ENCODE data around the gene GIMAP7. TPM values are rescaled to one million over a fixed set of nuclear protein-coding genes. Genes with fewer than 3 reads are reported as not detected.

GIMAP7 gene
- total RNA-seq, 2 donors from 2014 or later, result not detected

DNA sequence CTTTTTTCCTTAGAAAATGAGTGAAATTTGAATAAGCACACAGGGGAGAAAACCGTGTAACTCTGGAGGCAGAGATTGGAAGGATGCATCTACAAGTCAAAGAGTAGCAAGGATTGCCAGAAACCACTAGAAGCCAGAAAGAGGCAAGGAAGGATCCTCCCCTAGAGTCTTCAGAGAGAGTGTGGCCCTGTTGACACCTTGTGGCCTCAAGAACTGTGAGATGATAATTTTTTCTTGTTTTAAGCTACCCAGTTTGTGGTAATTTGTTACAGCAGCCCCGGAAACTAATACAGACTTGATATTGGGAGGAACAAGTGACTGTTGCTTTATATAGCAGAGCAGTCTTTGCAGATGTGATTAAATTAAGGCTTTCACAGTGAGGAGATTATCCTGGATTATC is 3.6 kb upstream of the GIMAP7 start:
- Histone ChIP-seq H3K9ac (ENCODE audit: extremely low read depth, low read length, poor library complexity, severe bottlenecking) (no peak overlapping the region), H3K27me3 (ENCODE audit: control insufficient read depth, insufficient read depth, low read length, poor library complexity, severe bottlenecking) (no peaks in the 10 kb centered on the region), H3K4me1 (ENCODE audit: control insufficient read depth, insufficient read depth, low read length) (no peaks in the 10 kb centered on the region), H3K27ac (ENCODE audit: low read depth, low read length) (no peak overlapping the region), H3K9me3 (ENCODE audit: control insufficient read depth, low read length) (peaks cover 11% of the 10 kb centered on the region), H3K4me3 (ENCODE audit: low read length) (no peak overlapping the region), H3K36me3 (ENCODE audit: control insufficient read depth, insufficient read depth, low read length) (no peaks in the 10 kb centered on the region)
- H3K4me1 Mint-ChIP-seq, result no peaks in the 10 kb centered on the region
- no peak overlapping the region for H3K4me3 Mint-ChIP-seq
- TF ChIP-seq, protein P1, sequence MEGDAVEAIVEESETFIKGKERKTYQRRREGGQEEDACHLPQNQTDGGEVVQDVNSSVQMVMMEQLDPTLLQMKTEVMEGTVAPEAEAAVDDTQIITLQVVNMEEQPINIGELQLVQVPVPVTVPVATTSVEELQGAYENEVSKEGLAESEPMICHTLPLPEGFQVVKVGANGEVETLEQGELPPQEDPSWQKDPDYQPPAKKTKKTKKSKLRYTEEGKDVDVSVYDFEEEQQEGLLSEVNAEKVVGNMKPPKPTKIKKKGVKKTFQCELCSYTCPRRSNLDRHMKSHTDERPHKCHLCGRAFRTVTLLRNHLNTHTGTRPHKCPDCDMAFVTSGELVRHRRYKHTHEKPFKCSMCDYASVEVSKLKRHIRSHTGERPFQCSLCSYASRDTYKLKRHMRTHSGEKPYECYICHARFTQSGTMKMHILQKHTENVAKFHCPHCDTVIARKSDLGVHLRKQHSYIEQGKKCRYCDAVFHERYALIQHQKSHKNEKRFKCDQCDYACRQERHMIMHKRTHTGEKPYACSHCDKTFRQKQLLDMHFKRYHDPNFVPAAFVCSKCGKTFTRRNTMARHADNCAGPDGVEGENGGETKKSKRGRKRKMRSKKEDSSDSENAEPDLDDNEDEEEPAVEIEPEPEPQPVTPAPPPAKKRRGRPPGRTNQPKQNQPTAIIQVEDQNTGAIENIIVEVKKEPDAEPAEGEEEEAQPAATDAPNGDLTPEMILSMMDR (conservative IDR thresholded peaks at IDR 0.05), result no peak
- no peak for DNase-seq
- peaks cover 7% of the 10 kb centered on the region for H3K27me3 Mint-ChIP-seq (ENCODE audit: insufficient read depth)
- no peaks in the 10 kb centered on the region for H3K36me3 Mint-ChIP-seq (ENCODE audit: low read depth)
- H3K27ac Mint-ChIP-seq, result no peak overlapping the region
- 74 to 84% methylated on average over 2 of the region's 2 CpGs for WGBS, 2 experiments (ENCODE audit: insufficient coverage in 1 of 2, insufficient read length in 1 of 2)
- peaks cover 2% of the 10 kb centered on the region for H3K9me3 Mint-ChIP-seq

DNA sequence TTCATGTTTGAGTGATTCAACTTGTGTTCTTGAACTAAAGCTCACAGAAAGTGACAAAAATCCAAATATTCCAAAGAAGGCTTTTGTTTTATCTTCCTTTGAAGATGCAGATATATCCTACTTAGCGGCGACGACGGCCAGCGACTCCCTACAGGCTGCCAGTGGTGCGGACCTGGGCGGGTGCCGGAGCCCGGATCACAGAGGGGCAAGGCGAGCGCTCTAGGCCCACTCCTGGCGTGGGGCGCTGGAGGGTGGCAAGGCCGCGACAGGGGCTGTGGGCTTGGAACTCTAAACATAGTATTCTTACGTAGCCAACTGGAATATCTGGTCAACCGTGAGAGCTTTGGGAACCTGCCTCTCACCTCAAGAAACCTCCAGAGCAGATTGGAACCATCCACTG is 914 bp upstream of the GIMAP7 start:
- H3K4me3 ChIP-seq (ENCODE audit: low read length), result no peak overlapping the region
- TF ChIP-seq, protein P1 (conservative IDR thresholded peaks at IDR 0.05), result no peak
- no peaks in the 10 kb centered on the region for H3K36me3 ChIP-seq (ENCODE audit: control insufficient read depth, insufficient read depth, low read length)
- no peaks in the 10 kb centered on the region for H3K4me1 ChIP-seq (ENCODE audit: control insufficient read depth, insufficient read depth, low read length)
- Mint-ChIP-seq H3K27me3 (ENCODE audit: insufficient read depth) (peaks cover 7% of the 10 kb centered on the region), H3K36me3 (ENCODE audit: low read depth) (no peaks in the 10 kb centered on the region), H3K4me1 (no peaks in the 10 kb centered on the region), H3K9me3 (peaks cover 2% of the 10 kb centered on the region), H3K4me3 (no peak overlapping the region), H3K27ac (no peak overlapping the region)
- H3K9me3 ChIP-seq (ENCODE audit: control insufficient read depth, low read length), result peaks cover 11% of the 10 kb centered on the region
- no peaks in the 10 kb centered on the region for H3K27me3 ChIP-seq (ENCODE audit: control insufficient read depth, insufficient read depth, low read length, poor library complexity, severe bottlenecking)
- WGBS, 2 experiments (ENCODE audit: insufficient coverage in 1 of 2, insufficient read length in 1 of 2), result 92 to 96% methylated on average over 12 to 17 of the region's 17 CpGs
- no peak overlapping the region for H3K27ac ChIP-seq (ENCODE audit: low read depth, low read length)
- DNase-seq, result no peak
- no peak overlapping the region for H3K9ac ChIP-seq (ENCODE audit: extremely low read depth, low read length, poor library complexity, severe bottlenecking)

DNA sequence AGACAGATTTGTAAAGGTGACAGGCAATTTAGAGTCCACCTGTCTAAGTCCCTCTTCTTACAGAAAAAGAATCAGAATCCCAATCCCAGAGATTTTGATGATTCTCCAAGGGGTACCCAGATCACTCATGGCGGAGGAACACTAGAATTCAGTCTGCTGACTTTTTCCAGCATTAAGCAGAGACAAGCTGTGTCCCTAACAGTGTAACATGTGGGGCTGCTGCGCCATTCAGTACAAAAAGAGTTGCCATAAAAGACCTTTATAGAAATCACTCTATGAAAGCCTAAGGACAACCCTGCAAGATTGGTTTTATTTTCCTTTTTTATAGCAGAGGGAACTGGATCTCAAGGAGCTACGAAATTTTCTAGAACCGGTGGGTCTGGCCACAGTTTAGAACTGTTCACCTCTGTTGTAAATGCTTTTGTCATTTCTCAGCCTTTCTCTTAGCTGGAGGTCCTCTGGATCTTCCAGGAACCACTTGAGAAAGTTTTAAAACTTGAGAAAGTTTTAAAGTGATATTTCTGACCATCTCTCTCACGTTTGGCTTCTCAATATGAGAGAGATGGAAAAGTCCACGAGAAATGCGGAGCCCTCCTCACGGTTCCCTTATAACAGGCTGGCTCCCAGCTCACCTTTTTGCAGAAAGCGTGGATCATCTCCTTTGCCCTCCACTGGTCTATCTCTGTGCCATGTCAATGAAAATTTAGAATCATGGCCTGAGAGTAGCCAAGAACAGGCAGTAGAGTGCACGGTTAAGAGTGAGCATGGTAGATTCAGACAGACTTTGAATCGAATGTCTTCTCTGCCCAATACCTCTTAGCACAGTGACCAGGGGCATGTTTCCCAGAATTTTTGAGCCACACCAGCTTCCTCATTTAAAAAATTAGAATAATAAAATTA is 826 bp downstream of the GIMAP7 start:
- Histone ChIP-seq H3K27me3 (ENCODE audit: control insufficient read depth, insufficient read depth, low read length, poor library complexity, severe bottlenecking) (no peaks in the 10 kb centered on the region), H3K4me3 (ENCODE audit: low read length) (no peak overlapping the region), H3K9me3 (ENCODE audit: control insufficient read depth, low read length) (peaks cover 11% of the 10 kb centered on the region), H3K27ac (ENCODE audit: low read depth, low read length) (no peak overlapping the region), H3K9ac (ENCODE audit: extremely low read depth, low read length, poor library complexity, severe bottlenecking) (no peak overlapping the region), H3K36me3 (ENCODE audit: control insufficient read depth, insufficient read depth, low read length) (no peaks in the 10 kb centered on the region), H3K4me1 (ENCODE audit: control insufficient read depth, insufficient read depth, low read length) (no peaks in the 10 kb centered on the region)
- Mint-ChIP-seq H3K27ac (no peak overlapping the region), H3K9me3 (no peaks in the 10 kb centered on the region), H3K4me1 (no peaks in the 10 kb centered on the region), H3K36me3 (ENCODE audit: low read depth) (no peaks in the 10 kb centered on the region), H3K27me3 (ENCODE audit: insufficient read depth) (peaks cover 7% of the 10 kb centered on the region), H3K4me3 (no peak overlapping the region)
- WGBS, 2 experiments (ENCODE audit: insufficient coverage in 1 of 2, insufficient read length in 1 of 2), result 91 to 97% methylated on average over 9 to 11 of the region's 11 CpGs
- no peak for DNase-seq
- TF ChIP-seq, protein P1 (conservative IDR thresholded peaks at IDR 0.05), result no peak
